Astrocyte (in vitro differentiated cells and primary cell): ENCODE data around the gene DYNLT1.

Experiments
- EZH2 ChIP-seq: IDR thresholded peaks from 2 replicates; pipeline ENCODE4 v1.6.1; 2012; ENCODE audit warnings: mild to moderate bottlenecking, low read length, inconsistent platforms; ENCODE audit not compliant: insufficient read depth
- TF ChIP-seq, protein P1 (sequence below): IDR thresholded peaks from 2 replicates; pipeline ENCODE4 v1.5.1; 2011; ENCODE audit warnings: low read depth, mild to moderate bottlenecking, inconsistent platforms, low read length, moderate library complexity; ENCODE audit not compliant: insufficient read depth

DNA sequence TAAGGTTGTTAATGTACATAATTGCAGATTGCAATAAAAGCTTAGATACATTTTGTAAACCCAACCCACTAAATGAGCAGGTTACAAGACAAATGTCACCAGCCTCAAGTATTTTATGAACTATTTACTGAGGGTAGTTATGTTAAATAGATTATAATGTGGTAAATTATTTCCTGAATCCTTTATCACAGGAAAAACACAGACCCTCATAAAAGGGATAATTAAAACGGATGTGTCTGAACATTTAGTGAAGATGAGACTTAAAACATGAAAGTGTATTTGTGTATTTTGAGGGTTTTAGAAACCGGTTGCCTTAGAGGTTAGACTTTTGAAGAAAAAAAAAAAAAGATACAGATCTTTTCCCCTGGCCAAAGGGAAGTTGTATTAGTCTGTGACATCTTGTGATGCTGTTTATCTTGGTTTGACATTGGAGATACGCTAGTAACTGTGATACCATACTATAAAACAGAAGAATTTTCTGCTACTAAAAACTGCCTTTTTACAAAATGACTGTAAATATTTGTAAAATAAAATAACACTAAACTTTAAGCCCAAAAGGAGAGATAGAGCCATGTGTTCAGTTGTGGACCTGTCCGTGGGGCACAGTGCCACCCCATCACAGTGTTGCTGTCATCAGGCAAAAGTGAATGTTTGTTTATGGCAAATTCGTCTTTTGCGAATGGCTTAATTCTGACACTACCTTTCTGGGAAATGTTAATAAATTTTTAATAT is 9.7 kb downstream of the DYNLT1 start:
- TF ChIP-seq EZH2, result no peak
- TF ChIP-seq, protein P1, sequence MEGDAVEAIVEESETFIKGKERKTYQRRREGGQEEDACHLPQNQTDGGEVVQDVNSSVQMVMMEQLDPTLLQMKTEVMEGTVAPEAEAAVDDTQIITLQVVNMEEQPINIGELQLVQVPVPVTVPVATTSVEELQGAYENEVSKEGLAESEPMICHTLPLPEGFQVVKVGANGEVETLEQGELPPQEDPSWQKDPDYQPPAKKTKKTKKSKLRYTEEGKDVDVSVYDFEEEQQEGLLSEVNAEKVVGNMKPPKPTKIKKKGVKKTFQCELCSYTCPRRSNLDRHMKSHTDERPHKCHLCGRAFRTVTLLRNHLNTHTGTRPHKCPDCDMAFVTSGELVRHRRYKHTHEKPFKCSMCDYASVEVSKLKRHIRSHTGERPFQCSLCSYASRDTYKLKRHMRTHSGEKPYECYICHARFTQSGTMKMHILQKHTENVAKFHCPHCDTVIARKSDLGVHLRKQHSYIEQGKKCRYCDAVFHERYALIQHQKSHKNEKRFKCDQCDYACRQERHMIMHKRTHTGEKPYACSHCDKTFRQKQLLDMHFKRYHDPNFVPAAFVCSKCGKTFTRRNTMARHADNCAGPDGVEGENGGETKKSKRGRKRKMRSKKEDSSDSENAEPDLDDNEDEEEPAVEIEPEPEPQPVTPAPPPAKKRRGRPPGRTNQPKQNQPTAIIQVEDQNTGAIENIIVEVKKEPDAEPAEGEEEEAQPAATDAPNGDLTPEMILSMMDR, result no peak
